Right hindlimb (tissue), 1 donor: ENCODE data around the gene PNO1.

ENCODE experiments used
- DNase-seq: peaks from one replicate; pipeline ENCODE4 v3.0.0-alpha.2; 2018

Gene PNO1

DNA sequence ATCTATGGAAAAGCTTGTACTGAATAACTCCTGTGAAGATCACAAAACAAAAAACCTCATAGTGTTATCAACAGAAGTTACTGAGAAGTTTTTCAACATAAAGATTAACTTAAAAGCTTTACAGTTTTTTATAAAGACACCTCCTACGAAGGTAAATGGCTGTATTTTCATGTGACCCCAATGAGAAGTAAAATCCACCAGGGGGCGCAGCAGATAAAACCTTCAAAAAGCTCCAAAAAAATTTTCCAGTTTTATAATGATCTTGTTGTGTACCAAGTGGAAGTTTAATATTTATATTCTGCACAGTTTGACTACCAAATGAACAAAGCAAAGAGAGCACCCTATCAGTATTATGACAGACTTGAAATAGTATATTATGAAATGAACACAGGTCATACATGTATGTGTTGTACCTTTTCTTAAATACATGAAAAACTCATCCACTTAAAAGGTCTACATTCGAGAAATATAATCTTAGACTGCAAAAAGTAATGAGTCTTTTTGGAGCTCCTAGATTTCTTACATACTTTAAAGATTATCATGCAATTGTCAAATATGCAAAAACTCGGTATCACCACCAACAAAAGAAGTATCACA lies 38.5 kb downstream of the PNO1 start:
- DNase-seq = peak; percentile 30

DNA sequence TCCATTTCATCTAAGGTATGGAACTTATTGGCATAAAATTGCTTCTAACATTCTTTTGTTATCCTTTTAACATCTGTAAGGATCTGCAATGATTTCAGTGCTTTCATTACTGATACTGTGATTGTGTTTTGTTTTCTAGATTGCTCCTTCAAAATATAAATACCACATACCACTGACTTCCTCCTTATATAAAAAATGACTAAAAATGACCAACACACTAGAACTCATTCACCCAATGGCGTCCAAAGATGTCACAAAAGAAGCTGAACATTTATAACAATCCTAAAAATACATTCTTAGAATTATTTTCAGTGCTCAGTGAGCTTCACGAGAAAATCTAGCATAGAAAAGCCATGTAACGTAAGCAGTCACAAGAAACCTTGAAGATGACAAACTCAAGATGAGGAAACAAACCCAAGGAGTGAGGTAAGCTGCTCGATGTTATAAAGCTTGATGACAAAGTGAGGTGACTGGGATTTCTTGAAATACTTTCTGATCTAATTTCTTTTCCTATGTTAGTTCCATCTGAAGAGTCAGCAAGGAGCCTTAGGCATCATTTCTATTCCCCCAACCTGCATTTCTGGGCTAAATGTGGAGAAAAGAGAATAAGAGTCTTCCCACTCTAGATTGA lies 42.6 kb downstream of the PNO1 start:
- DNase-seq = no peak

DNA sequence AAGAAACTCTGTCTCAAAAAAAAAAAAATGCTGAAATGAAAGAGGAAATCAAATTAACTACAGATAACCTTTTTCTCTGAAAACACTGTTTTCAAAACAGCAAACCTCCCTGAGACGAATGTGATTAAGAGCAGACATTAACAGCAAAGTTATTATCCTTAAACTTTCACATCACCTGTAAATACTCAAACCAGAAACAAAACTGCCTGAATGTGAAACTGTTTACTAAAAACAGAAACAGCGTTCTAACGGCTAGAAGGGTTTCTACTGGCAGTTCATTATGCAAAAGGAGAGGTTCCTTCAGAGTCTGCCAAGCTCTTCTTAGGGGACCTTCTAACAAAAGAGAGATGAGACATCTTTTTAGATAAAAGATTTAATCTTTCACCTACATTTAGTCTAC lies 45.9 kb downstream of the PNO1 start:
- no peak for DNase-seq

DNA sequence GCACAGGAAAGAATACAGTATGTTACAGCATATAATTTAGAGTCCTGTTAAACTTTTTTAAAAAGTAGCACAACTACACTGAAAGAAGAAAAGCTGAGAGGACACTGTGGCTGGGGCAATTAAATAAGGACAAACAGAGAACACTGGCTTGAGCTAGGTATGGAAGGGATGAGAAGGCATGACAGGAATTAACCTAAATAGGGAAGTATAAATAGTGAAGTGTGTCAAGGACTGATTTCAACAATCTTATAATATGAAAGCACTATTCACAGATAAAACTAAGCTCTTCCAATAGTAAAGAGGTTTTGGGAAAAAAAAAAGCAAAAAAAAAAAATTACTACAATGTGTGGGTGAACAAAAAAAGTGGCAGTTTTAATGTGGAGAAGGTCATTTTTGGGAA lies 49.1 kb downstream of the PNO1 start:
- DNase-seq = no peak

DNA sequence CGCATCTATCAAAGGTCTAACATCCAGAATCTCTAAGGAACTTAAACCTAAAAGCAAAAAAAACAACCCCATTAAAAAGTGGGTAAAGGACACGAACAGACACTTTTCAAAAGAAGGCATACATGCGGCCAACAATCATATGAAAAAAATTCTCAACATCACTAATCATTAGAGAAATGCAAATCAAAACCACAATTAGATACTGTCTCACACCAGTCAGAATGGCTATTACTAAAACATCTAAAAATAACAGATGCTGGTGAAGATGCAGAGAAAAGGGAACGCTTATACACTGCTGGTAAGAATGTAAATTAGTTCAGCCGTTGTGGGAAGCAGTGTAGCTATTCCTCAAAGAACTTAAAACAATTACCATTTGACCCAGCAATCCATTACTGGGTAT lies 56.7 kb downstream of the PNO1 start:
- DNase-seq = no peak

DNA sequence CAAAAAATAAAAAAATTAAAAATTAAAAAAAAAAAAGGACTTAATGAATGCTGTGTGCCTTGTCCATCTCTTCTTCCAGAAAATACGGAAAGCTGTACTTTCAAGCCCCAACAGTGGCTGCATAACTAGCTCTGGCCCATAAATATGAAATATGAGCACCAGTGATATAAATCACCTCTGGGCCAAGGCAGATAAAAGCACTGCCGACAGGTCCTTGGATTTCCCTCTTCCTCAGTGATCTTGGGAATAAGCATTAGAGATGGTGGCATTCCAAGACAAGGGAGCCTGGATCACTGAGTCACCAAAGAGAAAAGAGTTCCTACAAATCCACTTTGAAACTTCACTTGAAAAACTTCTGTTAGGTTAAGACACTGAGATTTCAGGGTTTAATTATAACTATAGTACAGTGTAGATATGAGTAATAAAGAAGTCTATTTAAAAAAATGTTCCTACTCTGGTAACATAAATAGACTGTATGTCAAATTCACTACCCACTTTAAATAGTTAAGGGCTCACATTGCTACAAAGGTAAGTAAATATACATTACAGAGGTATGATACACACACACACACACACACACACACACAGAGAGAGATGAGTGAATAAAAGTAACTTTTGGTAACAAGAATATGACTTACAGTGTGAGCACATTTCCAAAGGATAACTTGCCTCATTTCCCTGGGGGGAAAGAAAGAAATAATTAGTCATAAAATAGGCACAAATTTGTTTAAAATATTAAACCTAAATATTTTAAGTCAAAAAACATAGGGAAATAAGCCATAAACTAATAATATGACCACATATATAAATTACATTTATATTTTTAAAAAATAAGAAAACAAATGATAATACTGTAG lies 59.0 kb downstream of the PNO1 start:
- DNase-seq = no peak

DNA sequence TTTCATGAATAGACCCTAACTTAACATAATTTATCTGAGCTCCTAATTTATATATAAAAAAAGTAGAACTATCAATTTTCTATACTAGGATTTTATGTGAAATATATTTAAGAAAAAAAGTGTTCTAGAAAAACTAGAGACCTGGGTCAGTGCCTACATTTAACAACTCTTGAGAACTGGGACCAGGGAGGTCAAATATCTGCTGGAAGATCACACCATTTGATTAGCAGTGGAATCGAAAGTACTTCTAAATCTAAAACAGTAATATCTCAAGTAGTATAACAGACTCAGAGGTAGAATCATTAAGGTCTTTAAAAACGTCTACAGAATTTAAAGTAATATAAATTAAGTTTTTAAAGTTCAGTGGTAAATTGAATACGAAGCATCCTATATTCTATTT lies 60.0 kb downstream of the PNO1 start:
- no peak for DNase-seq

DNA sequence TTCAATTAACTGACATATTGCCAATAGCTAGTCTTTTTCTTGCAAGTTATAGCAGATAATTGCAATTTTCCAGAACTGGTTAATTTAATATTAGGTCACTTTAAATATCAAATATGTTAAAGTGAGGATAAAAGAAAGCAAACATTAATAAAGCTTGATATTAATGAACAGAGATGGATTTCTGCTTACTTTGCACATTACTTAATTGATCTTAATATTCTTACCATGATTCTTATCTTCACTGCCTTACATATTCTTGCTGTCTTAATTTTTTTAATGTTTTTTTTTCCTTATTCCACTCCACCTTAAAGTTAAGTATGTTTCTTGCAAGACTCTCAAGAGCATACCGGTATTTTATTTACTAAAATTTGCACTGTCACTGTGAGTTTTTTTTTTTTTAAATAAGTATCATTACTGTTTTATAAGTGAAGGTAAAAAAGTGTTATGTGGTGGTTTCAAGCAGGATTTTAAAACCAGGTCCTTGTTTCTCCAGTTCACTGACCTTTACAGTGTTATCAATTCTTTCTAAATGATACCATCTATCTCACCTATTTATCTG lies 60.7 kb downstream of the PNO1 start:
- no peak for DNase-seq

DNA sequence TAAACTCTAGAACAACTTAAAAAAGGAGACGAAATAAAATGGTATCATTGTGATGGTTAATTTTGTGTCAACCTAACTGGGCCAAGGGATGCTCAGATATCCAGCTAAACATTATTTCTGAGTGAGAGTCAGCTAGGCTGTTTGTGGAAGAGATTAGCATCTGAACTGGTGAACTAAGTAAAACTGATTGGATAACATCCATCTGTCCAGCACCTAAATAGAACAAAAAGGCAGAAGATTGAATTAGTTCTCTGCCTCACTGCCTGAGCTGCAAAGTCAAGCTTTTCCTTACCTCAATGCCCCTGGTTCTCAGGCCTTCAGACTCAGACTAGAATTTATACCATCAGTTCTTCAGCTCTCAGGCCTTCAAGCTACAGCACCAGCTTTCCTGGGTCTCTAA lies 64.6 kb downstream of the PNO1 start:
- no peak for DNase-seq

DNA sequence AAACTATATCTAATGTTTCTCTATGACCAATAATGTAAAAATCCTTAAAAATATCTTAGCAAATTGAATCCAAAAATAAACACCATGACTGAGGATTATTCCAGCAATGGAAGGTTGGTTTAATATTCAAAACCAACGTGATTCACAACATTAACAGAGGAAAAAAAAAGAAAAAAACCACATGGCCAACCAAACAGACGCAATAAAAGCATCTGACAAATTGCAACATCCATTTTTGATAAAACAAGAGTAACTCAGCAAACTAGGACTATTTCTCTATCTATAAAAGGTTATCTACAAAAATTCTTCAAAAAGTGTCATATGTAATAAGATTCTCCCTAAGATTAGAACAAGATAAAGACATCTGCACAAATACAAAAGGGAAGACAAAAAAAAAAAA lies 65.7 kb downstream of the PNO1 start:
- DNase-seq = no peak

DNA sequence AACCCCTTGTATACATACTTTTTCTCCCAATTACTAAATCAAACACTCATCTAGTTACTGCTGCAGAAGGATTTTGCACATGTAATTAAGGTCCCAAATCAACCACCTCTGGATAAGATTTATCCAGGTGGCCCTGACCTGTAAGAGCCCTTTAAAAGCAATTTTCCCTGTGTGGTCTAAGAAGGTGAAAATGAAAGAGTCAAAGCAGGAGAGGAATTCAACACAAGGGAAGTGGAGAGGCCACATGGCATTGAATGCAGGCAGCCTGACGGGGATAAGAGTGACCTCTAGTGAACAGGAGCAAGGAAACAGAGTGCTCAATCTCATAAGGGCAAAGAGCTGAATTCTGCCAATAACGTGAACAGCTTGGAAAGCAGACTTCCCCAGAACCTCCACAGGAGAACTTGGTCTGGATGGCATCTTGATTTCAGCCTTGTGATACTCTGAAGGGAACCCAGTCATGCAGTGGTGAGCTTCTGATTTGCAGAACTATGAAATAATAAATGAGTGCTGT lies 67.5 kb downstream of the PNO1 start:
- no peak for DNase-seq
